HG03558 (cell line): Measurements from ENCODE around the gene SLC25A22.

Source experiments
- ATAC-seq: cut with Tn5 transposase; IDR thresholded peaks from one replicate; pipeline ENCODE4 v1.9.1; 2021; ENCODE audit warnings: moderate number of reproducible peaks; ENCODE audit not compliant: unreplicated experiment; ENCODE audit errors: extremely low read depth

SLC25A22 gene

DNA sequence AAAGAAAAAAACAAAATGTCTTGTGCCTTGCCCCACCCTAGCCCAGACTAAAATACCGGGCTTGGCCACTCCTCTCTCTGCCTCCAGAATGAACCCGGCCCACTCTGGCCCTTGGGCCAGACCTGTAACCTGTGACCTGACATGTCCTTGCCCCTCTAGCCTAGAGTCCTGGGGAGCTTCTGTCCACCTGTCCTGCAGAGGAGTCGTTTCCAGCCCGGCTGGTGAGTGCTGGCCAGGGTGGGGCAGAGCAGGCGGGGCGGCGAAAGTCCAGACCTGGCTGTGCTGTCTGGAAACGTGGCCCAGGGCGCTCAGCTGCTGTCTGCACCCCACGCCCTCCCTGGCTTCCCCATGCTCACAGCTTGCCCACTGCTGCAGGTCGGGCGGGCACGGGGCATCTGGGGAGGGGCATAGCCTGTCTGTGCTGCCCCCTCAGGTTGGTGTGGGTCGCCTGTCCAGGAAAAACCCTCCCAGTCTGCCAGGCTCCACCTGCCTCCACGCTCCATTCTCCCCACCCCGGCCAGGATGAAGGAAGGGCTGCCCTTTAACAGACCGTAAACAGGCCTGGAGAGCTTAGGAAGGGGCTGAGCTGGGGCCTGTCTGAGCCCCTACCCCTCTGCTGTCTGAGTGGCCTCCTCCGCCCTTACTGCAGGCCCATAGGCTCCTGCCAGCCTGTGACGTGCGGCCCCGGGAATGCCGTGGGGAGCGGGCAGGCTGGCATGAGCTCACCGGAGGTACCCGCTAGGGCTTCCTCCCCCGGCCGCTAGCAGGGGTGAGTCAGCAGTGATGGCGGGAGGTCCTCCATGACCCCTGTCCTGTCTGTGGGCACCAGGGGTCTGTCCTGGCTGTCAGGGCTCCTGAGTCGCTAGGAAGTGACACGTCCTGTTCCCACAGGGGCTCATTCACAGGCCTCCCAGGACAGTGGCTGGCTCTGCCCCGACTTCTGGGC, 36.6 kb upstream of the SLC25A22 start:
- ATAC-seq = no peak

DNA sequence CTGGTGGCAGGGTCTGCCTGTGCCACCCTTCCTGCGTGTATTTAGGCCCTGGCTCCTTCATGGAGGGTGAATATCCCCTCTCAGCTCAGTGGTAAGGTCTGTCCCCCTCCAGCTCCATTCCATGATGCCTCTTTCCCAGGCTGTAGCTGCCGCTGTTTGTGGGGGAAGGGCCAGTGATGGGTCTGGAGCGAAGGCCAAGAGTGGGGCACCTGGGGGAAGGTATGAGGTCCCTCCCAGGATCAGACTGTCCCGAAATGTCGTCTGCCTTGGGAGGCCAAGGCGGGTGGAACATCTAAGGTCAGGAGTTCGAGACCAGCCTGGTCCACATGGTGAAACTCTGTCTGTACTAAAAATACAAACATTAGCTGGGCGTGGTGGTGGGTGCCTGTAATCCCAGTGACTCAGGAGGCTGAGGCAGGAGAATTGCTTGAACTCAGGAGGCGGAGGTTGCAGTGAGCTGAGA, 35.8 kb upstream of the SLC25A22 start:
- ATAC-seq = no peak

DNA sequence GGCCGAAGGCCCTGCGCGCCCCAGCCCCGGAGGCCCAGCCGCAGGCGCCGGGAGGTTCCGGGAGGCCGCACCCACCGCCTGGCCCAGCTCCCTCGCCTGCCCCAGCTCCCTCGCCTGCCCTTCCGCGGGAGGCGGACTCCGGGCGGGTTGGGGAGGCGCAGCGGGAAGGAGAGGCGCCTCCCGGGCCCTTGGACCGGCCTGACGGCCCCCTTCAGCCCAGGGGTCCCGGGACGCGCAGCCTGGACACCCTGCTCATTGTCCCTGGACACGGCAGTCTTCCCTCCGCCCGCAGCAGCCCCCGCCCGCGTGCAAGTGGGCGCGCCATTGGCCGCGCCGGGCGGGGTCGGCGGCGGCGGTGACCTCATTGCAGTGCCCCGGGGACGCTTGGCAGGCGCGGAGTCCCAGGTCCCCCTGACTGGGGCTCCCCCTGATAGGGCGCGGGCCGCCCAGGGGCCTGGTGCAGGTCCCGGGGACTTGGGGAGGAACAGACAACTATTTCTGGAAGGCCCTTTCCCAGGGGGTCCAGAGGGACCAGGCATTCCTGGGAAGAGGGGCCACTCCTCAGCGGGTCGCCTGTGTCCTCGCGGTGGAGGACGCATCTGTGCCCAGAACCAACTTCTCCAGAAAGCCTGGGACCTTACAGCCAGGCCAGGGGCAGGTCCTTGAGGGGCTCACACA, 35.2 kb upstream of the SLC25A22 start:
- ATAC-seq = no peak

DNA sequence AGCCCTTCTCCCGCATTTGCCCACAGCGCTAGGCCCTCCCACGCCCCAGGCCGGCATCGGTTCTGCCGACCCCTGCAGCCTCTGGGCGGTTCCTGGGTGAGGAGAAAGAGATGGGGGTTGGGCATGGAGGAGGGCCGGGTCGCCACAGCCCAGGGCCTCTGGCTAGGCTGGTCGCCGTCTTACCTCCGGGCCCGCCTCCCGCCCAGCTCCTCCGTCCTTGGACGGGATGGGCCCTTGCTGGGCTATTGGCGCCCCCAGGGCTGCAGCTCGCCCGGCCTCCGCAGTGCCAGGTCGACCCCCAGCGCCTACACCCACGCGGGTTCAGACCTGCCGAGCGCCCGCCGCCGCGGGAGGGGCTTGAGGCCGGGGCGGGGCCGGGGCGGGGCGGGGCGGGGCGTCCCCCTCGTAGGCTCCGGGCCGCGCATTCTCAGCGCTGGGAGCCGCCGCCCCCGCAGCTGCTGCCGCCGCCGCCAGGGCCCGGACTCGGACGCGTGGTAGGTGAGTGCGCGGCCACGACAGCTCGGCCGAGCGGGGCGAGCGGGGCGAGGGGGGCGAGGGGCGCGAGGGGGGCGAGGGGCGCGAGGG, 34.5 kb upstream of the SLC25A22 start, which contains the start of gene CD151:
Gene CD151 (plus strand): TSS at position 424 of the 585 bp plus-strand sequence. CDS start 3,118 bp downstream, outside the sequence.
- no peak for ATAC-seq

DNA sequence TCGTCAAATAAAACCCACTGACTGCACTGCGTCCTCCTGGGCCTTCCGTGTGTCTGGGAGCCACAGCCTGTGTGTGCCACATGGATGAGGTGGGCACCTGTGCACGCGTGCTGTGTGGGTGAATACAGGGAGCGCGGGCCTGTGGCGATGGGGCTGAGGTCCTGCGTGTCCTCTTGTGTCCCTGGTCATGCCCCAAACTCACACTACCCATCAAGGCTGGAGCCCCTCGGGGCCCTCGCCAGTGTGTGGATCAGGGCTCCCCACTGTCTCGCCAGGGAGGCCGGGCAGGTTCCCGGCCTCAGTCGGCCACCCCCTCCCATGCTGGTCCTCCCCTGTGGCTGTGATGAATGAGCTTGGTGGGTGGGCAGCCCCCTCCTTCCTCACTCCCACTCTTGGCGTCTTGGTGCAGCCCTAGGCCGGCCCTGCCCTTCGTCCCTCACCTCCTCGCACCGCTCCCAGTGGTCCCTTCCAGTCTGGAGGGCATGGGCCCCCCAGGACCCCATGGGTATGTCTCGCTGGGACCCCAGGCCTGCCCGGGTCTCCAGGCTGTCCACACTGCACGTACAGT, 34.0 kb upstream of the SLC25A22 start:
- no peak for ATAC-seq

DNA sequence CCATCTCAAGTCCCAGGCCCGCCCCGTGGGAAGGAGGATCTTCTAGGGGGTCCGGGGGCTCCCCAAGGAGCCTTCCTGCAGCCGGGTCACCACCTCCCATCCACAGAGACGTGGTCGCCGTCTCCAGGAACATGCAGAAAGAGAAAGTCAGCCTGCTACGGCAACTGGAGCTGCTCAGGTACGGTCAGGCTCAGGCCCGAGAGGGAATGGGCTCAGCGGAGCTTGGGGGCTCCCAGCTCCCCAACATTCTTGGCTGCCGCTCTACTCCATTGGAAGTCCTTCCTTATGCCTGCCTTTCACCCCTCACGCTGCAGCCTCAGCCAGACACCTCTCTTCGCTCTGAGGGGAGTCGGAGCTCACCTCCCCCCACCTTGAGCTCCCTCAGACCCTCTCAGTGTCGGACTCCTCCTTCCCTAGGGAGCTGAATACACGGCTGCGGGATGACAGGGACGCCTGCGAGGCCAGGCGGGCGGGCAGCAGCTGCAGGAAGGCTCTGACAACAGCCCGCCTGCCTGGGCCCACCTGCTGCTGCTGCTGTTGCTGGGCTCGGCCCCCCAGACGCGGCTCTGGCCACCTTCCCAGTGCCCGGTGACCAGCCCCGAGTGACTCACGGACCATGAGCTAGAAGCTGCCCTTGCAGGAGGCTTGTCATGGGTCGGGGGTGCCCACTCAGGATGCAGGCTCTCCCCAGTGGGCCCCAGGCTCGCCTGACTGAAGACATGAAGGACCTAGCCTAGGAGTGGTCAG, 33.2 kb upstream of the SLC25A22 start:
- ATAC-seq = no peak

DNA sequence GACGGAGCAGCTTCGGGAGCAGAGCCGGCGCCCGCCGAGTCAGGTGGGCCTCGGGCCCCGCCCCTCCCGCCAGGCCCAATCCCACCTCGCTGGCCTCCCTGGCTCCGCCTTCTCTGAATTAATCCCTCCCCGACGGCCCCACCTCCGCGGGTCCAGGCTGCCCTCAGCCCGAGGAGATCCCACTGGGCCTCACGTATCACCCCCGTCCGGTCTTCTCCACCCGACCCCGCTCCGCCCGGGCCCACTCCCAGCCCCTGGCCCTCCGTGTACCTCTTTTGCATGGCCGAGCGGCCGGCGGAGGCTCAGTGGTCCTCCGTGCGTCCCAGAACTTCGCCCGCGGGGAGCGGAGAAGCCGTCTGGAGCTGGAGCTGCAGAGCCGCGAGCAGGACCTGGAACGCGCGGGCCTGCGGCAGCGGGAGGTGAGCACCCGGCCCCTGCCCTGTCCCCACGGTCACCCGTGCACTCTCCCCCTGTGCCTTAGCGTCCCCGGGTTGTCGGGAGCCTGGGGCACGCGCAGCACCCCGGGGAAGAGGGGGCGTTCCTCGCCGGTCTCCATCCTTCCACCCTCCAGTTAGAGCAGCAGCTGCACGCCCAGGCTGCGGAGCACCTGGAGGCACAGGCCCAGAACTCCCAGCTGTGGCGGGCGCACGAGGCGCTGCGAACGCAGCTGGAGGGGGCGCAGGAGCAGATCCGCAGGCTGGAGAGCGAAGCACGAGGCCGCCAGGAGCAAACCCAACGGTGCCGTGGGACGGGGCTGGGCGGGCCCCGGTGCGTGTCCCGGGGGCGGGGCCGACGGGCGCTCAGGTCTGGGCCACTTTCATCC, 32.4 kb upstream of the SLC25A22 start:
- no peak for ATAC-seq

DNA sequence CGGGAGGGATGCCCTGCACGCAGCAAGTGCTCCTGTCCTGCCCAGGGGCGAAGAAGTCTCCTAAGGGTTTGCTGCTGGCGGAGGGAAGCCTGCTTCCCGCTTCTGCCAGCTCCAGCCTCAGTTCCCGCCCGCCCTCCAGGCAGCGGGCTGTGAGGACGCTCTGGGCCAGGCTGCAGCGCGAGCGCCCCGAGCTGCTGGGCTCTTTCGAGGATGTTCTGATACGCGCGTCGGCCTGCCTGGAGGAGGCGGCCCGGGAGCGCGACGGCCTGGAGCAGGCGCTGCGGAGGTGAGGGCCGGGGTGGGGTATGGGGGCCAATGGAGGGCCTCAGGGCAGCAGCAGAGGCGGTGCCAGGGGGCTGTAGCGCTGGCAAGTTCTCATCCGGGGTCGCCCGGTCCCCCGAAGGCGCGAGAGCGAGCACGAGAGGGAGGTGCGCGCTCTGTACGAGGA, 31.8 kb upstream of the SLC25A22 start:
- no peak for ATAC-seq

DNA sequence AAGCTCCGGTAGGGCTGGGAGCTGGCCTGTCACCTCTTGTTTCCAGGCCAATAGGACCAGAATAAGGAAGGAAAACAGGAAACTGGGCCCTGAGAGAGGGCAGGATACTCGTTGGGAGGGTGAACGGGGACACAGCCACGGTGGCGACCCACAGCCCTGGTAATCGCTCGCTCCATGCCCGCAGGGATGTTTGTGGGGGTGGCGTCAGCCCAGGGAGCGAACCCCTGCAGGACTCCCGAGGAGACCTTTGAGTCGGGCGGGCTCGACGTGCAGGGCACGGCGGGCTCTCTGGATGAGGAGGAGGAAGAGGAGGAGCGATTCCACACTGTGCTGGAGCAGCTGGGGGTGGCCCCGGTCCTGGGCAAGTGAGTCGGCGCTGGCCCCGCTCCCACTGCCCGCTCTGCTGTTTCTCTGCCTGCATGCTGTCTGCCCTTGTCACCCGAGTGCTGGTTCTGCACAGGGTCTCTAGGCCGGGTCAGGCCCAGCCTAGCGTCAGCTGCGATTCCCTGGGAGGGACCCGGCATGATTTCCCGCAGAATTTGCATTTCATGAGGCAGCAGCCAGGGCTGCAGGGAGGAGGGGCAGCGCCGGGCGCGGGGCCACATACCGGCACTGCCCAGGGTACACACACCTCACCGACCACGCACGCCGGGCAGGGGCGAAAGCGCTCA, 31.2 kb upstream of the SLC25A22 start:
- ATAC-seq = no peak

DNA sequence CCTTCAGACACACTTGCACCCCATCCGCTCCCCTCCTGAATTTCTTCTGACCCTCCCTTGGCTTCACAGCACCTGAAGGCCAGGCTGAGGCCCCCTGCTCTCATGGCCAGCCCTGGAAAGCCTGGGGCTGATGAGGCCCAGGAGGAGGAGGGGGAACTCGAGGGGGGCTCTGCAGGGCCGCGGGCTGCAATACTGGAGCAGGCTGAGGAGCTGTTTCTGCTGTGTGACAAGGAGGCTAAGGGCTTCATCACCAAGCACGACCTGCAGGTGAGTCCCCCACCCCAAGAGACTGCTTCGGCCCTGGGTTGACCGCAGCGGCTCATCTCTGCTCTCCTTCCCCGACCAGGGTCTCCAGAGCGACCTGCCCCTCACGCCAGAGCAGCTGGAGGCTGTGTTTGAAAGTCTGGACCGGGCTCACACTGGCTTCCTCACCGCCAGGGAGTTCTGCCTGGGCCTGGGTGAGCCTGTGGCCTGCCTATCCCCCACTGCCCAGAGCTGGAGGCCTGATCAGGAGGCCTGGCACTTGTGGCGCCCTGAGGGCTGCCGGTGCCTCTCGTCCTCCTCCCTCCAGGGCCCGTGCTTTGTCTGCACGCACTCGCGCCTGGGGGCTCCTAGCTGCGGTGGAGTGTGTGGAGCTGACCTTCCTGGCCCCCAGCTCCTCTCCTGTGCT, 30.6 kb upstream of the SLC25A22 start:
- no peak for ATAC-seq

DNA sequence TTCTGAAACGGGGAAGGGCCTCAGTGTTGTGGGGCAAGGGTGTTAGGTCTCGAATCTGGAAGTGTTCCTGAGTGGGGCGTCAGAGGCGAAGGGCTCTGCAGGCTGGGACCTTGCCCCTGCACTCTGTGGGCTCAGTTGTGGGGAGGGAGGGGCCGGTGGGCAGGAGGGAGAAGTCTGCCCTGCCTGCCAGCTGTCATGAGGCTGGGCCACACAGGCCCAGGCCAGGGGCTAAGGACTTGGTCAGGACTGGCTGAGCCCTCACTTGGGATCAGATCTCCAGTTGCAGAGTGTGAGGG, 29.8 kb upstream of the SLC25A22 start, which contains the start of gene CRACR2B:
Gene CRACR2B (plus strand): TSS at position 23 of the 296 bp plus-strand sequence. CDS start 689 bp downstream, outside the sequence.
- ATAC-seq = no peak

DNA sequence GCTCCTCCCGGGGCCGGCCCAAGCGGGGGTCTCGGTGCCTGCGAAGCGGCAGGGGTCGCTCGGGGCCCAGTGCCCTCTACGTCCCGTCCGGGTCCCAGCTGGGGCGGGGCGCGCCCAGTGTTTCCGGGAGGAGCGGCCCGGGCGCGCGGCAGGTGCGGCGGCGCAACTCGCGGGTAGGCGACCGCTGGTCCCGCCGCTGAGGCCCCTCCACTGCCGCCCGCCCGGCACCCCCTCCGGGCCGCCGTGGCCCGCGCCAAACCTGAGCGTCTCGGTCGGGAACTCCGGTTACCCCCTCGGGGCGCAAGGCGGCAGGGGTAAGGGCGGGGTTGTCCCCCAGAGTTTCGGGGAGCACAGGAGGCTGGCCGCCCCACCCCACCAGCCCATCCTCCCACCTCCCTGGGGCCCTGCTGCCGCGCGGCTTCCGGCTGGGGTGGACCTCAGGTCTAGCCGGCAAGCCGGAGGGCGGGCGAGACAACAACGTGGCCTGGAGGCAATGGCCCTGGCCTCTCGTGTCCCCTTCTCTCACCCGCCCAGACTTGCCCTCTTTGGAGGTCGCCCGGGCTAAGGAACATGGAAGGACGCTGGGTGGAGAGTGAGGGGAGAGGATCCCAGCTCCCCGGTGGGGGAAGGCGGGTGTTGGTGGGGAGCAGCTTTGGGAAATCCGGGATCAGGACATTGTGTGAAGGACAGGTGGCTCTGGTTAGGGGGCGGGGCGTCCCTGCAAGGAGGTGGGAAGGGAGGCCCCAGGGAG, 29.2 kb upstream of the SLC25A22 start:
- no peak for ATAC-seq

DNA sequence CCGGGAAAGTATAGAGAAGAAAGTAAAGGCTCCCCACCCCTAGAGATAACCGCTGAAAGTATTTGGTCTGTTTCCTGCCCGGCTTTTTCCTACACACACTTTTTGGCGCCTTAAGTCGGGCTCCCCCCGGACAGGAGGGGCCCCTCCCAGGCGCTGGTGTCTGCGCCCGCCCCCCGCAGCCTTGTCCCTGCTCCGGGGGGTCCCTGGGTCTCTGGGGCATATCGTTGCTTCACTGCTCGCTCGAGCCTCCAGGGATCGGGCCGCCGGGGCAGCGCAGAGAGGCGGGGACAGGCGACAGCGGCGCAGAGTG, 28.7 kb upstream of the SLC25A22 start:
- no peak for ATAC-seq

DNA sequence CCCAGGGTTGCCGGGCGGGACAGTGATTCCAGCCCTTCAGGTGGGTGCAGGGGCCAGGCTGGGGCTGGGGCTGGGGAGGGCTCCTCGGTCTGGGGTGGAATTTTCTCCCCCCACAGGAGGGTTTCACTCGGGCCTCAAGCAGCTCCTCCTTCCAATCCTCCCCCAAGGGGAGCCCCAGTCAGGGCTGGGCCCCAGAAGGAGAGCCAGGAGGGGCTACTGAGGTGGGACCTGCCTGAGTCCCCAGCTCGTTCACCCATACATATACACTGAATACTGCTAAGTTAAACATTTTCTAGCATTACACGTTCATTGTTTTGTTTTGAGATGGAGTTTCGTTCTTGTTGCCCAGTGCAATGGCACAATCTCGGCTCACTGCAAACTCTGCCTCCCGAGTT, 28.1 kb upstream of the SLC25A22 start:
- ATAC-seq = no peak

DNA sequence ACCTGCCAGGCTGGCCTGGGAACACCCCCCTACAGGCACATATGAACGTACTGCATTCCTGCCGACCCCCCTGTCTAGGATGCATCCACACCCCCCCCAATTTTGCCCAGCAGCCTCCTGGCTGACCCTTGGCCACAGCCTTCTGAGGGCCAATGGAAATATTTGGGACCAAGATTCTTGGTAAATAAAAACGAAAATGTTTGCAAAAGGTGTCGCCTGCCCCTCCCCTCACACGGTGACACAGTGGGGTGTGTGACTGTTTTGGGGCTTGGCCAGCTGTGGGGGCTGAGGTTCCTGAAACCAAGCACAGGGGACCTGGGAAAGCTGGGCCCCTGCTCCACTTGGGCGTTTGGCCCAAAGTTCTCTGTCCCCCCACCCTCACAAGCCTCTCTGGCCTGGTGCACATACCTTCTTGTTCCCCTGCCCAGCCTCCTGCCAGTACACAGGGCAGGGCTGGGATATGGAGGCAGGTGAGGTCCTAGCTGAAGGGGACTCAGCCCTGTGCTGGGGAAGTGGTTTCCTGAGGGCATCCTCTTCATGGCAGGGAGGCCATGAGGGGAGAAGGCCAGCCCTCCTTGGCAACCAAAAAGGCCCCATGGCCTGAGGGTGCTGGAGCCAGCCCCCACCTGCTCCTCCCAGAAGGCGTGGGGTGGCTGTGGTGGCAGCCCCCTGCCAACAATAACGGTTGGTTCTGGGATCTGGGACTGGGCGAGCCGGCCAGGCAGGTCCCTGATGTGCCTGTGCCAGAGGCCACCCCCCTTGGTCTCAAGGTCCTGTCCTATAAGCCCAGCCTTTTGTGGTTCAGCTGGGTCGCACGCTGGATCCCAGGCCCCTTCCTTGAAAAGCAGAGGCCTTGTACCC, 27.5 kb upstream of the SLC25A22 start:
- no peak for ATAC-seq

DNA sequence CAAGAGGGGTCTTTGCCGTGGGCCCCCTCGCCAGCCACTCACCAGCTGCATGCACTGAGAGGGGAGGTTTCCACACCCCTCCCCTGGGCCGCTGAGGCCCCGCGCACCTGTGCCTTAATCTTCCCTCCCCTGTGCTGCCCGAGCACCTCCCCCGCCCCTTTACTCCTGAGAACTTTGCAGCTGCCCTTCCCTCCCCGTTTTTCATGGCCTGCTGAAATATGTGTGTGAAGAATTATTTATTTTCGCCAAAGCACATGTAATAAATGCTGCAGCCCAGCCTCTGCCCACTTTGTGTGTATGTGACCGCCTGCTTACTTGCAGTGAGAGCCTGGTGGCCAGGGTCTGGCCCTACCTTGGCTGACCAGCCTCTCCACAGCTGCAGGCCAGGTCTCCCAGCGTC, 26.9 kb upstream of the SLC25A22 start:
- ATAC-seq = no peak
